Fibroblast of peridontal ligament (primary cell): ENCODE measurements around the gene CHST11.

Source experiments
- DNase-seq: peaks from one replicate; pipeline ENCODE4 v3.0.0-alpha.2; 2010; ENCODE audit errors: extremely low read depth

Gene CHST11

DNA sequence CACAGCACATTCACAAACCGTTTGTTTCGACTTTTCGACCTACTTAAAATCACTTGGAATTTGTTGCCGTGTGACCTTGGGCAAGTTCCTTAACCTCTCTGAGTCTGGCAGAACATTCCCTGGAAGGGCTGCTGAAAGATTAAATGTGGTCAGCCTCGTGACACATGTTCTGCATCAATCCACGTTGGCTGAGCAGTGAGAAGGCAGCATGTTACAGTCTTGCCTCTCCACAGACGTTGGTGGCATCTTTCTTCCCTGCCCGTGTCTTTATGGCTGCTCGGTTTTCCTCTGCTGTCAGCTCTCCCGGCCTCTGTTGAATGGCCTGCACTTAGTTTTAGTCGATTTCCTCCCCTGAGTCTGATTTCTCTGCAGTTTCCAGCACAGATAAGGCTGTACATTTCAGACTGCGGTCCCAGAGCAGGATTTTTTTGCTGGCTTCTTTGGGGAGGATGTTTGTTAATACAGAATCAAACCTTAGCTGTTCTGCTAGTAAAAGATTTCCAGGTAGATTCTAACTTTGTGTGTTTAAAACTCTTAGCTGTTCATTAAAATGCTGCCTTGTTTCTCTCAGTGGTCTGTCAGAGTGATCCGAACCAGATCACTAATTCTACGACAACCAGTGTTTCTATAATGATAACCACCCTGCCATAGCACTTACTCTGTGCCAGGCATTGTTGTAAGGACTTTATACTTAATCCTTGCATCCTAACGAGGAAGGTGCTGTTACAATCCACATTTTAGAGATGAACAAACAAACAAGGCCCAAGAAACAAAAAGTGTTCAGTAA, 217.1 kb downstream of the CHST11 start:
- DNase-seq: no peak

GRCh38 chr12:104676636-104677035, 219.9 kb downstream of the CHST11 start:
- no peak for DNase-seq

GRCh38 chr12:104677441-104678089, 220.8 kb downstream of the CHST11 start:
- DNase-seq: no peak

DNA sequence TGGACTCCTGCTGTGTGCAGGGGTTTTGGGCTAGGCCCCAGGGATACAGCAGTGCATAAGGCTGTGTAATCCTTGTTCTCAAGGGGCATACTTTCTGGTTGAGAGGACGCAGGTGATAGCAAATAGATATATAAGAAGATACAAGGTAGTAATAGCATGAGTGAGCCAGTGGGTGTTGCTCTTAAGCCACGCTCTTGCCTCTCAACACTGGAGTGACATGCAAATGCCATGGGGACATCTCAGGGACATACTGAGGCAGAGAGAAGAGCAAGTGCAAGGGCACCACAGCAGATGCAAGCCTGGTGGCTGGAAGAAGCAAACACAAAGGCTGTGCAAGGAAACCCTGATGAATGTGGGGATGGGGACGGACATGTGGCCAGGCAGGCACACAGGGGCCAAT, 223.3 kb downstream of the CHST11 start:
- no peak for DNase-seq

DNA sequence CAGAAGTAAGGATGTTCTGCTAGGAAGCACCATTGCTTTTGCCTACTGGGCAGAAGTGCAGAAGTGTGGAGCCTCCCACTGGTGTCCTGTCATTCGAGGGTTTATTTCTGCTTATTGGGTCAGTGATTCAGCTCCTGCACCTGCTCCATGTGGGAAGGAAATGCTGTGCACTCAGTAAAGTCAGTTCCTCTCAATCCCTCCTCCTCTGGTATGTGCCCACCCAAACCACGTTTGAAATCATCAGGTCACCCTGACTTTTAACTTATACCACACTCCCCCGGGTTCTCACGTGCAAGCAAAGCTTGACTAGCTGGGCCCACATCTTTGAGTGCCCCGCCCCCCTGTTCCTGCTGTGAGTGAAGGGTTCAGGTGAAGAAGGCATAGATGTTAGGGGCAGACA, 223.7 kb downstream of the CHST11 start:
- DNase-seq: no peak

DNA sequence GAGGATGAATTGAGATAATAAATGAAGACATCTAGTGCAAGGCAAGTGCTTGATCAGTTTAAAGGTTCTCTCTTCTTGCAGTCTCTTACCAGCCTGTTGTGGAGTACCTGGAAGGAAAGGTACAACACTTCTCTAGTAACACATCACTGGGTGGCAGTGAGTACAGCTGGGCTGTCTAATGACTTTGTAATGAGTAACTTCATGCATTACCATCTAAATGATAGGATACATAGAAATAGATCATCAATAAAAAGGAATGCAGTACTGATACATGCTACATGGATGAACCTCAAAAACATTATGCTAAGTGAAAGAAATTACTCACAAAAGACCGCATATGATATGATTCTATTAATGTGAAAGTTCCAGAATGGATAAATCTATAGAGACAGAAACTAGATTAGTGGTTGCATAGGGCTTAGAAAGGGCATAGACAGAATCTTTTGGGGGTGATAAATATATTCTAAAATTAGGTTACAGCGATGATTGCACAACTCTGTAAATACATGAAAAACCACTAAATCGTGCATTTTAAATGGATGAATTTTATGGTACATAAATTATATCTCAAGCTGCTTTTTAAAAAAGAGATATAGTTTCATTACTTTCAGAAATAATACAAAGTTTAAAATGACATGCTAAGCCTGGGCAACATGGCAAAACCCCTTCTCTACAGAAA, 224.4 kb downstream of the CHST11 start:
- no peak for DNase-seq

GRCh38 chr12:104682790-104683279, 226.1 kb downstream of the CHST11 start:
- DNase-seq: no peak

DNA sequence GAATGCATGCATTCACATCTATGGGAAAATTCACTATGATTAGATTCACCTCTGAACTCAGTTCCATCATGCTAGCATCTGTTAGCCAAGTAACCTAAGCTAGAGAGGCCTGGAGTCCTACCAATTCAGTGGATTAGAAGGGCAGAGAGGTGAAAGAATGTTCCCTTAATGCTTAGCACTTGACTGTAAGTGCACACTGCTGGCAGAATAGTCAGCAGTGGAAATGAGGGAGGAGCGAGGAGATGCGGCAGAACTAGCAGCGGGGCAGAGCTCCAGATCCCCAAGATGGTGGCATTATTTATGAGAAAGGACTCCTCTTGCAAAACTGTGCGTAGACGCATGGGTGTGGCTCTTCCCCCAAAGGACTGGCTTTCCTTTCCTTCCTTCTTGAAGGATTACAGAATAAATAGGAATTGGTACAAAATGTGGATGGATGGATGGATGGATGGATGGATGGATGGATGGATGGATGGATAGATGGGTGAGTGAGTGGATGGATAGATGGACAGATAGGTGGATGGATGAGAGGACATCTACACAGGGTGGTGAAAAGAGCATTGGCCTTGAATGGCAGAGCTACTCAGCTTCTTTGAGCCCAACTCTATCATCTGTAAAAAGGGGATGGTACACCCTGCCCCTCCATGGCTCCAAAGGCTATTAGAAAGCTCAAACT, 227.2 kb downstream of the CHST11 start:
- DNase-seq: no peak

GRCh38 chr12:104684884-104685283, 228.1 kb downstream of the CHST11 start:
- DNase-seq: peak; percentile 94

- DNase-seq: no peak
Observed at GRCh38 chr12:104685366-104685765, 228.6 kb downstream of the CHST11 start.

GRCh38 chr12:104686196-104686595, 229.4 kb downstream of the CHST11 start:
- no peak for DNase-seq

- no peak for DNase-seq
Observed at GRCh38 chr12:104687823-104688573, 231.2 kb downstream of the CHST11 start.

GRCh38 chr12:104689635-104690034, 232.9 kb downstream of the CHST11 start:
- no peak for DNase-seq

- DNase-seq: no peak
Observed at GRCh38 chr12:104691721-104692556, 235.2 kb downstream of the CHST11 start.

DNA sequence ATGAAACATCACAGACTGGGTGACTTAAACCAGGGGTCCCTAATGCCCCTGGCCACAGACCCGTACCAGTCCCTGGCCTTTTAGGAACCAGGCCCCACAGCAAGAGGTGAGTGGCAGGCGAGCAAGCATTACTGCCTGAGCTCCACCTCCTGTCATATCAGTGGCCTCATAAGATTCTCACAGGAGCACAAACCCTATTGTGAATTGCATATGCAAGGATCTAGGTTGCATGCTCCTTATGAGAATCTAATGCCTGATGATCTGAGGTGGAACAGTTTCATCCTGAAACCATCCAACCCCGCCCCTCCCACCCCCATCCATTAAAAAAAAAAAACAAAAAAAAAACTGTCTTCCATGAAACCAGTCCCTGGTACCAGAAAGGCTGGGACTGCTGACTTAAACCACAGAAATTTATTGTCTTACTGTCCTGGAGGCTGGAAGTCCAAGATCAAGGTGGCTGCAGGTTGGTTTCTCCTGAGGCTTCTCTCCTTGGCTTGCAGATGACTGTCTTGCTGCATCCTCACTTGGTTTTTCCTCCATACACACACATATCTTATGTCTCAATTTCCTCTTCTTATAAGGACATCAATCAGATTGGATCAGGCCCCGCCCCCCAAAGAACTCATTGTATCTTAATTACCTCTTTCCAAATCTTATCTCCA, 235.9 kb downstream of the CHST11 start:
- no peak for DNase-seq

- DNase-seq: no peak
Observed at GRCh38 chr12:104693493-104693892, 236.7 kb downstream of the CHST11 start.

- DNase-seq: no peak
Observed at GRCh38 chr12:104694161-104694560, 237.4 kb downstream of the CHST11 start.

DNA sequence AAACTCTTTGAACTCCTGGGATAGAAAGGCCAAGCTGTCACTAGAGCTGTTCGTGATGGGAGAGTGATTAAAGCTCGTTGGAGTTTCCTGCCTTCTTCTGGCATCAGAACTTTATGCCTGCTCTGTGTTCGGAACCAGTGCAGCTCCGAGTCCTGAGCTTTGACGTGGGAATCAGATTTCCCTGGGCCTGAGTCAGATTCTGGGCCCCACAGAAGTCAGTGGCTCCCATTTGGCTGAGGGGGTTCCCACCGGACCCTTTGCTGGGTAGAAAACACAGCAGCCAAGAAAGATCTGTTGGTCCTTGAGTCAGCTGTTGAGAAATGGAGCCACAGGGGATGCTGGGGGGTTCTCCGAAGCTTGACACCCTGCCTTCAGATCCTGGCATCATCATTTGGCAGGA, 238.0 kb downstream of the CHST11 start:
- no peak for DNase-seq

- peak; percentile 74 for DNase-seq
Observed at GRCh38 chr12:104695453-104696148, 238.9 kb downstream of the CHST11 start.
